ENCODE measurements around the gene COL9A2.

The COL9A2 gene

DNA sequence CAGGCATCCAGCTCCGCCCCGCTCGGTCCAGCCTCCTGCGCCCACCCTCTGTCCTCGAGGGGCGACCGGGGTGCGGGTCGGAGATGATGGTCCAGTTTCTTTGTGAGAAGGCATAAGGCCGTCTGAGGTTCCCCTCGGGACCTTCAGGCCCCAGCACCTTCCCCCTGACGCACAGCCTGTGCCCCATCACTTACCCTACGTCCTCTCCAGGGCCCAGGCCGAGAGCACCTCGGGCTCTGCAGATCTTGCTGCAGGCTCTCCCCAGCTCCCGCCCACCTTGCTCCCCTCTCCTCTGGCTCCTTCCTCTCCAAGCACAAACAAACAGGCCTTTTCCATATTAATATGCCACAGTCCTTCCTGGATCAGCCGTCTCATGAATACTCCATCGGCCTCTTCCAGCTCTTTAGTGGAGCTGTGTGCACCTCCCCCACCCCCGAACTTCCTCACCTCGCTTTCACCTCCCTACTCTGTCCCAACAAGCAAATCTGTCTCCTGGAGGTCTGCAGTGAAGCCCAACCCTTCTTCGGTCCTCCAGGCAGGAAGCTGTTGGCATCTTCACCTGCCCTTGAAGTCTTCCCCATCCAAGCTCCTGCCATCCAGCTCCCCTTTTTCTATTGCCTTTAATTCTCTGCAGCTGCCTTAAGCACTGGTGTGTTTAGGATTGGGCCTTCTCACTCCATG lies 448 bp upstream of the COL9A2 start:
- DNase-seq = no peak

DNA sequence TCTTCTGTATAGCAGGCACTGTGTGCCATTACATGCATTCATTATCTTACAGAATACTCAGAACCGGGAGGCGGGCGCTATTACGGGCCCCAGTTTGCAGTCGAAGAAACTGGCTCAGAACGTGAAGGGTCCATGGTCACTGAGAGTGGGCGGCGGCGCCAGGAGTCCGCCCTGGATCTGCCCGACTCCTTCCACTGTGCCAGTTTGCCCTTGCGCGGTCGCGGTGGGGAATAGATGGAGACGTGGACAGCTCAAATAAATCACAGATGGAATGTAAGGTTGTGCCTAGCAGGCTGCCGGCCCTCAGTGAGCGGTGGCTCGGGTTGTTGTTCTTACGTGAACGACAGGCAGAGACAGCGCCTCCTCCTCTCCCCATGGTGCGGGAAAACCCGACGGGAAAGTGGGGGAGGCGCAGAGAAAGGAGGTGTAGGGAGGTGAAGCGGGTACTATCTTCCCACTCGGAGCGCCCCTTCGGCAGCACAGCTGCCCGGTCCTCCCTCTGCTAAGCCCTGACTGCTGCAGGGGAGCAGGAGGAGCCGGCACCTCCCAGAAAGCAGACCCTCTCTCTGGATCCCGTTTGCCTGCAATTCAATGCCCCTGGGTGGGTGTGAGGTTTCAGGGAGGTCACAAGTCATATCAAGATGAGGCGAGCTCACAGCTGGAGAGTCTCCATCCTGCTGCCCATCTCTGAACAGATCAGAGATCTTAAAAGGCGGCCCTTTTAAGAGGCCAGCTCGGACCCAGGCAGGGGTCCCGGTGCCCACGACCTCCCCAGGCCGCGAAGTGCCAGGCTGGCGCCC lies 1.1 kb downstream of the COL9A2 start:
- DNase-seq = peak; percentile 22

GRCh38 chr1:40315239-40315794 lies 1.8 kb downstream of the COL9A2 start:
- DNase-seq = peak; percentile 84

- DNase-seq = no peak
Measured at GRCh38 chr1:40314721-40315238, 2.3 kb downstream of the COL9A2 start.

- DNase-seq = no peak
Measured at GRCh38 chr1:40313958-40314720, 2.9 kb downstream of the COL9A2 start.

DNA sequence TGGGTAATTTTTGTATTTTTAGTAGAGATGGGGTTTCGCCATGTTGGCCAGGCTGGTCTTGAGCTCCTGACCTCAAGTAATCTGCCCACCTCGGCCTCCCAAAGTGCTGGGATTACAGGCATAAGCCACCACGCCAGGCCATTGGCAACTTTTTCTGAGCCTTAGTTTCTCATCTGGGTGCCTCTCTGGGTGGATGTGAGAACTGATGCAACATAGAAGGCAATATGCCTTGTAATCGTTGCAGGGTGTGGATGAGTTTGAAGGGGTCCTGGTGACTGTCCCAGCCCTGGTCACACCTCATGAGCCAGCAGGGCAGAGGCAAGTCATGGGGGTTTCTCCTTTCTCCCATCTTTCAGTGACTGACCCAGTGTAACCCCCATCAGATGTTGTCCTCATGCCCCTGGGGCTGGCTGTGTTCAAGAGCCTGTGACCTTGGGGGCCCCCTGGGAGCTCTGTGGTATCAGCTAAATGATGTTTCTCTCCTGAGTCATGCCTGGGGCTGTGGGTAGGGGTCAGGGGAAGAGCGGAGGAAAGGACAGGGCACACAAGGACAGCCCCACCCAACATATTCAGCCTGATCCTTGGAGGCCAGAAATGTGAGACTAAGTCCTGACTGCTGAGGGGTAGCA lies 3.6 kb downstream of the COL9A2 start:
- no peak for DNase-seq

- DNase-seq = peak; percentile 27
Measured at GRCh38 chr1:40312238-40313205, 4.6 kb downstream of the COL9A2 start.

DNA sequence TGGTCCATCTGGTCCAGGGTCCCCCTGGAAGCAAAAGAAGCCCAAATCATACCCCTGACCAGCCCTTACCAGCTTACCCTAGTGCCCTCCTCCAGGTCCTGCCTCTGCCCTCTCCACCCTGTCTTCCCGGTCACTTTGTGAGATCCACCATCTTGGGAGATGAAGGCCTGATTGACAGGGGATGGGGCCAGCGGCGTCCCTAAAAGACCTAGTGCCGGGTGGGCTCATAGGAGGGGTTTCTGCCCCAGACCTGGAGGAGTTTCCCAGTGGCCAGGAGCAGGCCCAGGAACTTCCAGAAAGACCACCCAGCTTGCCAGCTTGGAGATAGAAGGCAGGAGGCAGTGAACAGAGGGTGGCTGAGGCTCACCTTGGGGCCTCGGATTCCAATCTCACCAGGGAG lies 5.4 kb downstream of the COL9A2 start:
- DNase-seq = no peak

GRCh38 chr1:40310983-40311642 lies 6.0 kb downstream of the COL9A2 start:
- no peak for DNase-seq

GRCh38 chr1:40310129-40310461 lies 7.0 kb downstream of the COL9A2 start:
- DNase-seq = no peak

DNA sequence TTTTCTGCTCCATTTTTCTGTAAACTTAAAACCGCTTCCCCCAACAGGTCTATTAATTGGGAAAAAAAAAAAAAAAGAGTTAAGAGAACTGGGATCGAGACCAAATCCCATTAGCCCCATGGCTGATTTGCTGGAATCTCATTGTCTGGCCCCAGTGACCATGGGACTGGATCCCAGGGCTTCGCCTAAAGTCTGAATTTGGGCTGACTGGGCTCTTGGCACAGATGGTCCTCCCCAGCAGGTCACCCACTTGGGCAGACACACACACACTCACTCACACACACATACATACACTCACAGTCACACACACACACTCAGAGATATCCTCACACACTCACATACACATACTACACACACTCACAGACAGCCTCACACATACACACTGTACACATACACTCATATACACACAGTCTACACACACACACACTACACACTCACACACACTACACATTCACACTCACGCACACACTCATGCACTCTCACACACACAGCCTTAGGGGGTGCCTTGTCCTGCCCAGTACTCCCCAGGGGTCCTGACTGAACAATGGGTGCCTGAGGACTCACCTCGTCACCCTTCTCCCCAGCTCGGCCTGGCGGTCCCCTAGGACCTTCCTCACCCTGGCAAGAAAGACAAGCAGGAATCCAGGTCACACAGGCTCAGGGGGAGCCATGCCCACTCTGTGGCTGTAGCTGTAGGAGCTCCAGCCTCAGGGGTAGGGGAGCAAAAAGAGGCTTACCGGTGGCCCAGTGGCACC lies 7.5 kb downstream of the COL9A2 start:
- DNase-seq = no peak

- no peak for DNase-seq
Measured at GRCh38 chr1:40308036-40308727, 8.9 kb downstream of the COL9A2 start.

GRCh38 chr1:40307186-40307585 lies 9.9 kb downstream of the COL9A2 start:
- DNase-seq = no peak

GRCh38 chr1:40306296-40306695 lies 10.8 kb downstream of the COL9A2 start:
- DNase-seq = no peak

DNA sequence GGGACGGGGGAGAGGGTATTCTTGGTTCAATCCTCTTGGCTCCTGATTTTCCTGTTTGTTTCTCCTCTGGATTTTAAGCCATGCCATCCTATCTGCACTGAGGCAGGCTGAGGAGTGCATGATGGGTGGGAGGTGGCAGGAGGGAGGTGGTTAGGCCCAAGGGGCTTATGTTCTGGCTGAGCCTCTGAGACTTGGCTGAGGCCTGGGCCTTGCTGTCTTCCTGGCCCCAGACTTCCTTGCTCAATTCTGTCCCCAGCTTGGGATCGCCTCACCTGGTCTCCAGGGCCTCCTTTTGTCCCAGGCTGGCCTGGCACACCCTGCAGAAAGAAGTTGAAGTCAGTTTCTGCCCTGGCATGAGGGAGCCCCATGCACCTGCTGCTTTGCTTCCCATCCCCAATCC lies 11.2 kb downstream of the COL9A2 start:
- no peak for DNase-seq

DNA sequence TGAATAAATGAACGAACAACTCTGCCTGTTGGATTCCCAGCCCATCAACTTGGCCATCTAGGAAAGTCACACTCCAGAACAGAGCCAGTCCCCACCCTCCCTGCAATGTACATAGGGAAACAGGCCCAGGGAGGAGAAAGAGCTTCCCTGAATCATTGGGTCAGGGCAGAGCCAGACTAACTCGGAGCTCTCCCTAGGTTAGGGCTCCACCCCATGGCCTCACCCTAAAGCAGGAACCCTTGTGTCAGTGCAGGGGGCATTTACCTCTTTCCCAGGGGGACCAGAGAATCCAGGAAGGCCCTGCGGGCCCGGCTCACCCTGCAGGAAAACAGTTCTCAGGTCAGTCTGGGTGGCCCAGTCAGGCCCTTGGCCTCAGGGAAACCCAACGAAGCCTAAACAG lies 11.6 kb downstream of the COL9A2 start:
- no peak for DNase-seq

- no peak for DNase-seq
Measured at GRCh38 chr1:40303790-40304189, 13.3 kb downstream of the COL9A2 start.

- no peak for DNase-seq
Measured at GRCh38 chr1:40303051-40303771, 13.9 kb downstream of the COL9A2 start.

GRCh38 chr1:40302475-40302874 lies 14.6 kb downstream of the COL9A2 start:
- DNase-seq = no peak

Measured in stimulated activated CD4-positive, alpha-beta T cell treated with anti-CD3 and anti-CD28 coated beads, Interleukin-4, amount 100 ng/mL, for 24 hours (primary cell).